IMR-90 (cell line): Measurements from ENCODE around the gene TMEM132A. TPM values are rescaled to one million over a fixed set of nuclear protein-coding genes. Genes with fewer than 3 reads are reported as not detected.

Experiments used
- ATAC-seq: fragments of 200-7000 bp; cut with Tn5 transposase; 2 replicates; pipeline ENCODE4 v1.9.1; 2020; ENCODE audit warnings: low read depth, mild to moderate bottlenecking, moderate library complexity
- BruUV-seq: library from RNA; stranded (reverse); fragments of 400-500 nt; replicated peaks from 2 replicates; lab custom pipeline; 2021; lab: Mats Ljungman, UMichigan
- CTCF ChIA-PET: fragments of 300-600 bp; formaldehyde crosslinking; extraction: SDS; loops from one replicate; lab custom pipeline; 2021; ENCODE audit warnings: antibody characterized with exemption; lab: Yijun Ruan, JAX
- POLR2A ChIA-PET: fragments of 300-600 bp; sonication (Branson Sonifier 250); formaldehyde crosslinking; loops from one replicate; lab custom pipeline; 2022; ENCODE audit warnings: antibody characterized with exemption; ENCODE audit not compliant: unreplicated experiment; lab: Charles Lee
- DNase-seq: peaks from one replicate; pipeline ENCODE4 v3.0.0; 2013
- H2AFZ ChIP-seq: replicated peaks from 2 replicates; pipeline ENCODE3; 2013; ENCODE audit warnings: low read length, mild to moderate bottlenecking; ENCODE audit not compliant: poor library complexity
- H2AK5ac ChIP-seq: 2 replicates; pipeline ENCODE4 v1.6.1; 2013; ENCODE audit warnings: low read depth, low read length, inconsistent platforms
- H2AK9ac ChIP-seq: replicated peaks from 2 replicates; pipeline ENCODE3; 2013; ENCODE audit warnings: mild to moderate bottlenecking, low read depth, low read length, moderate library complexity; ENCODE audit not compliant: poor library complexity
- H2BK120ac ChIP-seq: 2 replicates; pipeline ENCODE4 v1.6.1; 2013; ENCODE audit warnings: low read depth, low read length, inconsistent platforms
- H2BK15ac ChIP-seq: 3 replicates; pipeline ENCODE4 v1.6.1; 2013; ENCODE audit warnings: low read depth, low read length, inconsistent platforms
- H2BK20ac ChIP-seq: 2 replicates; pipeline ENCODE4 v1.6.1; 2013; ENCODE audit warnings: low read depth, mild to moderate bottlenecking, inconsistent platforms, low read length, moderate library complexity
- H2BK5ac ChIP-seq: 2 replicates; pipeline ENCODE4 v1.6.1; 2013; ENCODE audit warnings: mild to moderate bottlenecking, low read depth, low read length, inconsistent platforms; ENCODE audit not compliant: poor library complexity, severe bottlenecking
- H3K14ac ChIP-seq: replicated peaks from 2 replicates; pipeline ENCODE4 v1.6.1; 2013; ENCODE audit warnings: low read depth, low read length, inconsistent platforms
- H3K18ac ChIP-seq: 2 replicates; pipeline ENCODE4 v1.6.1; 2013; ENCODE audit warnings: low read depth, low read length, control low read depth
- H3K23ac ChIP-seq: 2 replicates; pipeline ENCODE4 v1.6.1; 2013; ENCODE audit warnings: low read depth, low read length, inconsistent platforms
- H3K27ac ChIP-seq: 2 replicates; pipeline ENCODE4 v1.5.1; 2013; ENCODE audit warnings: mild to moderate bottlenecking, control low read depth, low read length; ENCODE audit not compliant: insufficient read depth
- H3K27me3 ChIP-seq: 2 replicates; pipeline ENCODE4 v1.6.1; 2013; ENCODE audit warnings: low read length; ENCODE audit not compliant: control insufficient read depth, insufficient read depth
- H3K36me3 ChIP-seq: 2 replicates; pipeline ENCODE4 v1.6.1; 2013; ENCODE audit warnings: low read length, mixed read lengths; ENCODE audit not compliant: control insufficient read depth, insufficient read depth
- H3K4ac ChIP-seq: 2 replicates; pipeline ENCODE4 v1.6.1; 2013; ENCODE audit warnings: low read depth, low read length, inconsistent platforms
- H3K4me1 ChIP-seq: 2 replicates; pipeline ENCODE4 v1.6.1; 2013; ENCODE audit warnings: low read length, mixed read lengths; ENCODE audit not compliant: control insufficient read depth, insufficient read depth
- H3K4me2 ChIP-seq: 2 replicates; pipeline ENCODE4 v1.6.1; 2013; ENCODE audit warnings: low read depth, mild to moderate bottlenecking, control low read depth, low read length, moderate library complexity
- H3K4me3 ChIP-seq: 2 replicates; pipeline ENCODE4 v1.5.1; 2013; ENCODE audit warnings: low read depth, mild to moderate bottlenecking, control low read depth, low read length, moderate library complexity; ENCODE audit not compliant: insufficient read depth
- H3K56ac ChIP-seq: 2 replicates; pipeline ENCODE4 v1.6.1; 2013; ENCODE audit warnings: low read length, inconsistent platforms; ENCODE audit not compliant: insufficient read depth; ENCODE audit errors: extremely low read depth
- H3K79me1 ChIP-seq, 2 experiments: 2 replicates each; pipeline ENCODE4 v1.6.1; 2013; ENCODE audit warnings: low read length in 2 of 2, inconsistent platforms in 1 of 2, low read depth in 1 of 2
- H3K9ac ChIP-seq: 2 replicates; pipeline ENCODE4 v1.6.1; 2013; ENCODE audit warnings: low read depth, low read length, control low read depth
- H3K9me1 ChIP-seq: 2 replicates; pipeline ENCODE4 v1.6.1; 2013; ENCODE audit warnings: low read length, inconsistent platforms; ENCODE audit not compliant: insufficient read depth
- H3K9me3 ChIP-seq: 2 replicates; pipeline ENCODE4 v1.6.1; 2013; ENCODE audit warnings: low read length; ENCODE audit not compliant: control insufficient read depth, insufficient read depth
- H4K20me1 ChIP-seq: 2 replicates; pipeline ENCODE4 v1.6.1; 2013; ENCODE audit warnings: low read length, inconsistent platforms; ENCODE audit not compliant: insufficient read depth
- H4K5ac ChIP-seq: 2 replicates; pipeline ENCODE4 v1.6.1; 2013; ENCODE audit warnings: mild to moderate bottlenecking, low read depth, low read length, control low read depth
- H4K8ac ChIP-seq, 2 experiments: 2 replicates each; pipeline ENCODE4 v1.6.1; 2013; ENCODE audit warnings: low read depth in 2 of 2, low read length in 2 of 2, control low read depth in 1 of 2, inconsistent platforms in 1 of 2
- H4K91ac ChIP-seq: 2 replicates; pipeline ENCODE4 v1.6.1; 2013; ENCODE audit warnings: low read depth, low read length, inconsistent platforms; ENCODE audit not compliant: insufficient read depth
- CEBPB ChIP-seq: IDR thresholded peaks from 2 replicates; pipeline ENCODE4 v1.6.1; 2012; ENCODE audit warnings: low read depth, low read length, improper control_type of control experiment
- ELK1 ChIP-seq: fragments of 150-350 bp; IDR thresholded peaks from 2 replicates; pipeline ENCODE4 v1.6.1; 2016; ENCODE audit warnings: low read depth, mild to moderate bottlenecking, low read length, moderate library complexity, borderline replicate concordance
- FOS ChIP-seq: fragments of 150-350 bp; IDR thresholded peaks from 2 replicates; pipeline ENCODE4 v1.6.1; 2016; ENCODE audit warnings: low read depth, low read length
- MXI1 ChIP-seq: IDR thresholded peaks from 2 replicates; pipeline ENCODE4 v1.6.1; 2012; ENCODE audit warnings: low read depth, mild to moderate bottlenecking, low read length, moderate library complexity, borderline replicate concordance
- NFE2L2 ChIP-seq: fragments of 150-350 bp; IDR thresholded peaks from 2 replicates; pipeline ENCODE4 v1.6.1; 2016; ENCODE audit warnings: low read depth, mild to moderate bottlenecking, low read length
- RAD21 ChIP-seq: IDR thresholded peaks from 2 replicates; pipeline ENCODE4 v1.6.1; 2012; ENCODE audit warnings: low read length, improper control_type of control experiment
- RCOR1 ChIP-seq: IDR thresholded peaks from 2 replicates; pipeline ENCODE4 v1.6.1; 2012; ENCODE audit warnings: mild to moderate bottlenecking, low read length, improper control_type of control experiment; ENCODE audit not compliant: insufficient replicate concordance
- SMC3 ChIP-seq: fragments of 150-350 bp; IDR thresholded peaks from 2 replicates; pipeline ENCODE4 v1.6.1; 2016; ENCODE audit warnings: low read depth, mild to moderate bottlenecking, antibody characterized with exemption, low read length, moderate library complexity
- WGBS, 2 experiments: methylation state at CpG; one replicate each; pipeline versions ENCODE4 v1.1.5 to v1.1.7; 2013; ENCODE audit warnings: missing lambda C conversion rate in 2 of 2; ENCODE audit not compliant: insufficient read length in 1 of 2; ENCODE audit errors: extremely low coverage in 2 of 2; 5-methylcytosine and 5-hydroxymethylcytosine counted together
- dilution Hi-C: fragments of 300-500 bp; cut with HindIII; formaldehyde crosslinking; loops from one replicate; pipeline ENCODE4 v1.14.3; 2018; ENCODE audit warnings: low sequenced_read_pairs; ENCODE audit not compliant: unreplicated experiment
- in situ Hi-C: fragments of 300-500 bp; cut with MboI; formaldehyde crosslinking; loops from 3 replicates; pipeline ENCODE4 v1.14.3; 2019; ENCODE audit warnings: low sequenced_read_pairs, inconsistent platforms, mixed read lengths
- intact Hi-C: fragments of 100-400 bp; cut with micrococcal nuclease; formaldehyde crosslinking; loops from 2 replicates; pipeline ENCODE4 v1.10.0; 2022
- polyA plus RNA-seq, 3 experiments: library from polyadenylated mRNA; depleted of rRNA; stranded (reverse); fragments of >200 nt; gene quantifications; 2 replicates each; pipeline ENCODE4 v1.2.3, GENCODE V29; 2012; ENCODE audit warnings: low replicate concordance in 1 of 3
- total RNA-seq: library from RNA; depleted of rRNA; stranded (reverse); fragments of >200 nt; gene quantifications from 2 replicates; pipeline ENCODE4 v1.2.3, GENCODE V29; 2012
- TF ChIP-seq, protein P1 (sequence below): conservative IDR thresholded peaks from 2 replicates; pipeline ENCODE4 v1.5.1; 2012; ENCODE audit warnings: mild to moderate bottlenecking, low read depth, low read length, improper control_type of control experiment

TMEM132A gene
- total and polyA plus RNA-seq, 2 of the 4 experiments (the other 2 are of a cell fraction): 7.7 to 64.2 TPM

GRCh38 chr11:60985501-60985900 is 61.2 kb downstream of the TMEM132A start:
- Histone ChIP-seq H2AFZ (no peak overlapping the region), H2BK15ac (no peak overlapping the region), H3K23ac (no peak overlapping the region), H4K5ac (no peak overlapping the region), H4K8ac (no peak overlapping the region), H2BK120ac (no peak overlapping the region), H3K27ac (no peak overlapping the region), H3K27me3 (peaks cover 32% of the 10 kb centered on the region), H3K79me1 (no peaks in the 10 kb centered on the region), H3K36me3 (no peaks in the 10 kb centered on the region), H3K18ac (no peak overlapping the region), H4K91ac (no peak overlapping the region), H3K4me2 (no peak overlapping the region), H2BK20ac (no peak overlapping the region), H3K9me3 (no peaks in the 10 kb centered on the region), H3K4me1 (peaks cover 3% of the 10 kb centered on the region), H3K56ac (no peak overlapping the region), H3K4ac (no peak overlapping the region), H2BK5ac (no peak overlapping the region), H3K9ac (no peak overlapping the region), H3K9me1 (no peaks in the 10 kb centered on the region), H2AK9ac (no peak overlapping the region), H3K4me3 (no peak overlapping the region), H2AK5ac (no peak overlapping the region), H4K20me1 (no peaks in the 10 kb centered on the region), H3K14ac (no peak overlapping the region)
- ChIA-PET POLR2A (no interaction called here), CTCF (no interaction called here)
- no peak for ATAC-seq
- no TSS peak for BruUV-seq
- WGBS, 2 experiments: no CpG with 5 or more reads among the region's 2 CpGs
- dilution Hi-C loops (no loop called here), in situ Hi-C loops (no loop called here), intact Hi-C loops (no loop called here)
- TF ChIP-seq FOS (no peak), RAD21 (no peak), CEBPB (no peak), RCOR1 (no peak), NFE2L2 (no peak), MXI1 (no peak), ELK1 (no peak), SMC3 (no peak)
- TF ChIP-seq, protein P1, sequence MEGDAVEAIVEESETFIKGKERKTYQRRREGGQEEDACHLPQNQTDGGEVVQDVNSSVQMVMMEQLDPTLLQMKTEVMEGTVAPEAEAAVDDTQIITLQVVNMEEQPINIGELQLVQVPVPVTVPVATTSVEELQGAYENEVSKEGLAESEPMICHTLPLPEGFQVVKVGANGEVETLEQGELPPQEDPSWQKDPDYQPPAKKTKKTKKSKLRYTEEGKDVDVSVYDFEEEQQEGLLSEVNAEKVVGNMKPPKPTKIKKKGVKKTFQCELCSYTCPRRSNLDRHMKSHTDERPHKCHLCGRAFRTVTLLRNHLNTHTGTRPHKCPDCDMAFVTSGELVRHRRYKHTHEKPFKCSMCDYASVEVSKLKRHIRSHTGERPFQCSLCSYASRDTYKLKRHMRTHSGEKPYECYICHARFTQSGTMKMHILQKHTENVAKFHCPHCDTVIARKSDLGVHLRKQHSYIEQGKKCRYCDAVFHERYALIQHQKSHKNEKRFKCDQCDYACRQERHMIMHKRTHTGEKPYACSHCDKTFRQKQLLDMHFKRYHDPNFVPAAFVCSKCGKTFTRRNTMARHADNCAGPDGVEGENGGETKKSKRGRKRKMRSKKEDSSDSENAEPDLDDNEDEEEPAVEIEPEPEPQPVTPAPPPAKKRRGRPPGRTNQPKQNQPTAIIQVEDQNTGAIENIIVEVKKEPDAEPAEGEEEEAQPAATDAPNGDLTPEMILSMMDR: no peak
- no peak for DNase-seq
